GM21447 (cell line): Measurements from ENCODE around the gene SFMBT1.
"Not testable (repeated sequence)": the region's sequence is repeated elsewhere in the genome, so short reads cannot be mapped to it uniquely, and the experiment has no call there.

Source experiments
- ATAC-seq: cut with Tn5 transposase; IDR thresholded peaks from one replicate; pipeline ENCODE4 v1.9.1; 2021; ENCODE audit not compliant: unreplicated experiment

SFMBT1 gene

DNA sequence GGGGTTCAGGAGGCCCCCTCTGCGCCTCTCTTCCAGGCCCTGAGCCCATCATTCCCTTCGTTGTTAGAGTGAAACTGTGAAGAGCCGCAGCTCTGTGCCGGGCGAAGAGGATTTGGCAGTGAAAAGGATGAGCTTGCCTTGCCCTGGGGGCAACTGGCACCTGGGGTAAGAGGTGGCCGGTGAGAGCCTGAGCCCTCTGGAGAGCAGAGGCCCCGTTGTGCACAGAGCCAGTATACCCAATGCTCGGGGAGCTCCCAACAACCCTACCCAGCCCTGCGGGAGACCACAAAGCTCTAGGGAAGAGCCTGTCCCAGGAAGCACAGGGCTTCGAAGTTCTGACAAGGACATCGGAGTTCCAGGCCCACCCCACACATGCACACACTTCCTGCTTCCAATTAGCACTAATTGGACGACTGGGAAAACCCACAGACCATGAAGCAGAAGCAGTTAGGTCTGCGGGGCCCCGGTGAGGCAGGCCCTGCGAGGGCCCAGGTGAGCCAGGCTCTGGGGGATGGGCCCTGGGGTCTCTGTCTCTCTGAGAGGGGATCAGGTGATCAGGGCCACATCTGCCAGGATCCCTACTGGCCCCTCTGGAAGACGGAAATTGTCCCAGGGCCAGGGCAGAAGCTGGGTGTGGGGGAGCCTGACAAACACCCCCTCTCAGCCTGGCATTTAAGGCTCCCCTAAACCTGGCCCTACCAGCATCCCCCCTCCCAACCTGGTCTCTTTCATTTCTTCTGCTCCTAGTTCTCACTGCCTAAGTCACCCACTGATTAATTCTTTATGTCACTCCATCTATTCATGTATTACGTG lies 27.9 kb upstream of the SFMBT1 start:
- ATAC-seq = no peak

DNA sequence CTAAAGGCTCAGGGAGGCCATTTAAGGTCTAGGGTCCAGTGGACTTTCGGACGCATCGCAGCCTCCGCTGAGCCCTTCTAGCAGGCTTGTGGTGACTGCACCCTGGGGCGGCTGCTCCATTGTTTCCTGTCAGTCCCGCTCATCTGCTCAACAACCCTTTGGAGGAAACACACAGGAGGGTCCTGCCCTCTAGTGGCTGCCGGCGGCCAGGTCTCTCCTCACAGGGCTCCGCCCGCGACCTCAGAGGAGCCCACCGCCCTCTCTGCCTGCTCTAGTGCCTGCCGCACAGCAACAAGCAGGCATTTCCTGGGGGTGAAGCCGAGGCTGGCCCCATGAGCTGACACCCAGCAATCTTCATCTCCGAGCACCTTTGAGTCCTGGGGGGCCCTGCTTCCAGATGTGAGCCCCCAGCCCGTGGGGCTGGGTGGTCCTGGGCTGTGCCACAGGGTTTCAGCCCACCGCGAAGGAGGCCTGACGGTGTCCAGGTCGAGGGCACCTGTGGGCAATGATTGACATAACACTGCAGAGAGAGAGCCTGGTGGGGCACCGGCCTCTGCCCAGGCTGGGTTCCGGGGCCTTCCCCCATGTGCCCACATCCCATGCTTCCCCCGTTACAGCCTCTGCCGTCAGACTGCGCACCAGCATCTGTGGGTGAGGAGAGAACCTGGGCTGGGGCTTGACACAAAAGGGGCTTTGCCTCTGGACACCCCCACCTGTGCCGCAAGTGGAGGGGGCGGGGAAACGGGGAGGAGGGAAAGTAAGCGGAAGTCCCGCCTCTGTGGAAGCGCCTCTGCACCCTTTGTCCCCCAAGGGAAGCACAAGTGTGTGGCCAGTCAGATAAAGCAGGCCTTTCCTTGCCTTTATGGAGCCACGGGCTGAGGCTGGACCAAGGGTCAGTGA lies 27.0 kb upstream of the SFMBT1 start:
- peak; percentile 85 for ATAC-seq

DNA sequence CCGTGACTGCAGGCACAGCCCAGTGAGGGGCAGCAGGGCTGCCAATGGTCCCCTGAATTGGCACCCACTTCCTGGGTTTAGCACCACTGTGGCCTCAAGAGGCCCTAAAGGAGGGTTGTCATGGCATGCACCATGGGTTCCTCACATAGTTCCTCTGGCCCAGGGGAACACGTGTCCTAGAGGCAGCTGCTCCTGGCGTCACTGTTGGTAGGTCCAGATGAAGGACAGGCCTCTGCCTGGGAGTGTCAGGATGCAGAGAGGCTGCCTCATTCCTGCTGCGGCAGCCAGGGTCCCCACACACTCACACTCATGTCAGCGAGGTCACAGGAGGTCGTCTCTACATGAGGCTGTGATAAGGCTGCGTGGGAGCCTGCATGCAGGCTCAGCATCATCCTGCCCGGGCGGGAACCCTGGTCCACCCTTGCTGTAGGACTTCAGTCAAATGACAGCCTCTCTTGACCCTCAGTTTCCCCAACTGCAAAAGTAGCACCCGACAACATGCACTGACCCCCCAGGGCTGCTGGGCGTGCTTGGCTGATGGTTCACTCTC lies 26.1 kb upstream of the SFMBT1 start:
- no peak for ATAC-seq

DNA sequence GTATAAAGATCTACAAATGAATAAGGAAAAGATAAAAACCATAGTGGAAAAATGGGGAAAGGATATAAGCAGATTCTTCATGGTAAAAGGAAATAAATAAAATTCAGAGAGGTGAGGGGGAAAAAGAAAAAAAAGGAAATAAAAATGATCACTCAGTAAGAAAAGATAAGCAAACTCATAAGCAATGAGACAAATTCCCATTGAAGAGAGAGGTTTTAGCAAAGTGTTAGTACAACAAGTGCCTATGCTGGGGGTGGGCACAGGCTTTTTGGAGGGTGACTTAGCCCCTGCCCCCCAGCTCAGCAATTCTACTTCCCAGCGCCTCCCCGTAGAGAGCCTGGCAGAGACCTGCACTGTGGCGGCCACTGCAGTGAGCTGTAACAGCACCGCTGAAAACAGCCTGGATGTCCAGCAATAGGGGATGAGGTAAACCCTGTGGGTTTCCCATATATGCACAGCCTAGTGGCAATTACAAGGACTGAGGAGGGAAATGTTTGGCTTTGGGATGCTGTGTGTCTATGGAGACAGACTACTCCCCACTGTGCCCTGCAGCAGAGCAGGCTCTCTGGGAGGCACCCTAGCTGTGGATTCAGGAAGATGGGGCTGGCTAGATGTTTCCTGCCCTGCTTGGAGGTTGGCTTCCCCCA lies 23.7 kb upstream of the SFMBT1 start:
- no peak for ATAC-seq

DNA sequence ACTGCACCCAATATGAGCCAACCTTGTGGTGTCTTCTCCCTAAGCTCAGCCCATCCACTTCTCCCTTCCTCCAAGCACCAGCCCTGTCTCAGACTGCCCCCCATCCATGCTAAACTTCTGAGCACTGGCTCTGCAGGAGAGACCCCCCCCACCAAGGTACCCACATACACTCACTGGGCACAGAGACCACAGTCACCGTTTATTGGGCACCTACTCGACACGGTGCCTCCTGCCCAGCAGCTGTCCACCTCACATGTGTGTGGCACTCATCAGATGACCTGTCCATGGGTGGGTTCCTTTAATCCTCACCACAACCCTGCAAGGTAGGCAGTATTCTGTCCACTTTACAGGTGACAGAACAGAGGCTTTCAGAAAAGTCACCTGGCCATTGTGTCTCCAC lies 22.3 kb upstream of the SFMBT1 start:
- ATAC-seq = no peak

DNA sequence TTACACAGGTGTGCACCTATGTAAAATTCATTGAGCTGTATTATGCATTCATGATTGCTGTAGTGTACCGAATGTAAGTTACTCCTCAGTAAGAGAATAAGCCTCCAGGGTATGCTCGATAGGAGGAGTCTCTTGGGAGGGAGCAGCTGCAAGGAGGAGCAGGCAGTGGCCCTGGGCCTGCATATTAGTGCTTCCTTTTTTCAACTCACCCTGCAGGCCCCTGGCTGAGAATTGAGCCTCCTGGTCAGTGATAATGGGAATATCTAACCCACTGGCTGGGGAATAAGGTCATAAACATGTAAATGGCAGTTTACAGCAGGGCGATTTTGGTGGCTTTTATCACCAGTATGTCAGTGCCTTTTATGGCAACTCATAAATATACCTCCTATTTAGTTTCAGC lies 21.7 kb upstream of the SFMBT1 start:
- no peak for ATAC-seq

DNA sequence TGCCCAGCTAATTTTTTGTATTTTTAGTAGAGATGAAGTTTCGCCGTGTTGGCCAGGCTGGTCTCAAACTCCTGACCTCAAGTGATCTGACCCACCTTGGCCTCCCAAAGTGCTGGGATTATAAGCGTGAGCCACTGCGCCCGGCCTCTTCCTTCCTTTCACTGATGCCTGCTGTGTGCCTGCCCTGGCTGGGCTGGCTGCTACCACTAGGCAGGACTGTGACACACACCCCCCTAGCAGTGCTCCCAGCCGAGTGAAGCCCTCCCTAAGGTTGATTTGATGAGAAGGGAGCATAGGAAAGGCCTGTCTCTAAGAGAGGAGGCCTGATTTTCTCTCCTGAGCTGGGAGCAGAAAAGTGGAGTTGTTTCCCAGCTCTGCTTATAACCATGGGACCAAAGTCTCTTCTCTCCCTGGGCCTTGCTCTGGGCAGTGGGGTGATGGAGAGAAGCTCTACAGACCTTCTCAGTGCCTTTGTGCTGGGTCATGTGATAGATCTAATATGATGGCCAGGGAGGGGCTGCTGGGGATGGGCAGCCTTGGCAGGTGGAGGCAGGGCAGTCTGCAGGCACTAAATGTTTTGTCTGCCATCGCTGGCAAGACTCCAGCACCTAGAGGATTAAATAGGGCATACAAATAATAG lies 20.1 kb upstream of the SFMBT1 start:
- no peak for ATAC-seq

DNA sequence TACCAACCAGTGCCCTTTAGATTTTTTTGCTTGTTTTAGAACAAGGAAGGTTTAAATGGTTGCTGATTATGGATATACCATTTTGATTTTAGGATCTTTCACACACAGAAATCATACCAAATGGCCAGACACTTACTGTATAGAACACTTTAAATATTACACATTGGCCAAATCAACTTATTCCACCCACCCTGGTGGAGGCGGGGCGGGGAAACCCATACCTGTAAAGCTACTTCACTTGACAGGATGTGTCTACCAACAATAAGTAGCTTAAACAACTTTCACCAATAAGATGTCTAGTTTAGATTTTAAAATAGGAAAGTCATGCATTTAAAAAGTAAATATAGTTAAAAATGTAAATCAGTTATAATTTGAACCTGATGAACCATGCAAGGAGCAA lies 17.0 kb upstream of the SFMBT1 start:
- no peak for ATAC-seq

DNA sequence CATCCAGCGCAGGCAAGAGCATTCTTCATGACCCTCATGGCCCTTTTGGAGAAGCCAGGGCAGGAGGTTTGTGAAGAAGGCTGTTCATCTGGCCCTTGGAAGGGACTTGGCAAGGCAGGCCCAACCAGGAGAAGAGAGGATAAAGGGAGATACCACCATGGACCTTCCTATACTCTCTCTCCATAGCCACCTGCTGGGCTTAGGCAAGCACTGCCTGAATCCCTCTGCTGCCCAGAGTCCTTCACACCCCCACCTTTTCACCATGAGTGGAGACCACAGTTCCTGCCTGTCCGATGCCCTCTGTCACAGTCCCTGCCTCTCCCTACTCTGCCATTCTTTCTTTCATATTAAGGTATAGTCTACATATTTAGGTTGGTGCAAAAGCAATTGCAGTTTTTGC lies 10.6 kb upstream of the SFMBT1 start:
- ATAC-seq = no peak

DNA sequence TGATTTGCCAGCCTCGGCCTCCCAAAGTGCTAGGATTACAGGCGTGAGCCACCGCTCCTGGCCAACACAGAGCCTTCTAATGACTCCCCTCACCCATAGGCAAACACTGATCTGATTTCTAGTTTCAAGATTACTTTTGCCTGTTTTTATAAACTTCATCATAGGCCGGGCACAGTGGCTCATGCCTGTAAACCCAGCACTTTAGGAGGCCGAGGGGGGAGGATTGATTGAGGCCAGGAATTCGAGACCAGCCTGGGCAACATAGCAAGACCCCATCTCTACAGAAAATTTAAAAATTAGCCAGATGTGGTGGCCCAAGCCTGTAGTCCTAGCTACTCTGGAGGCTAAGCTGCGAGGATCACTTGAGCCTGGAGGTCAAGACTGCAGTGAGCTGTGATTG lies 8.4 kb upstream of the SFMBT1 start:
- not testable (repeated sequence) for ATAC-seq

DNA sequence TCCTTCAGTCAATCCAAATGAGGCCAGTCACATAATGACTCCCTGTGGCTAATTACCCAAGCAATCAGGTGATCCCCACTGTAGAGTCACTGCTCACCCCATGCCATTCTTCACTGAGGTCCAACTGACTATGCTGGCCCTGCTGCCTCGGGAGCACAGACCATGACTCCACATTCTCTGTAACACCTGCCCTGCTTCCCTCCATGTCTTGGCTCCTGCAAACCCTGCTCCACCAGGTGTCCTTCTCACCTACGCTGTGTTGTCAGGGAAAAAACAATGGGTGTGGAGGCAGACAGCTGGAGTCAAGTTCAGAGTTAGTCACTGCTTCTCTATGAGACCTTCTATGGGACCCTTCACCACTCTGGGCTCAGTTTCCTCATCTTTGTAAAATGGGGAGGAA lies 6.1 kb upstream of the SFMBT1 start:
- no peak for ATAC-seq

DNA sequence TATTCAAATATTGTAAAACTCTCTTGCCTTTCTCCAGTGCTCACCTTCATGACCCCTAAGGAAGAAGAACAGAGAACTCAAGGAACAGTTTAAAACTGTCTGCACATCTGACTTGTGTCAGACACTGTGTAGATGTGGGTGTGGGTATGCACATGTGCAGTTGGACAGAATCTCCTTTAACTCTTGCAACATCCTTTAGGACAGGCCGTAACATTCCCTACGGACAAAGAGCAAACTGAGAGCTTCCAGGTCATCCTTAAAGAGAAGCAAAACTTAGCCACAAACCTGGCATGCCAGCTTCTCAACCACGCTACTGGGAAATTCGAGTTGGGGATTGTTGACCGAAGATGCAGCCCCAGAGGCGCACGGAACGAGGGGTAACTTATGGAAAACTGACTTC lies 4.1 kb upstream of the SFMBT1 start:
- ATAC-seq = no peak

DNA sequence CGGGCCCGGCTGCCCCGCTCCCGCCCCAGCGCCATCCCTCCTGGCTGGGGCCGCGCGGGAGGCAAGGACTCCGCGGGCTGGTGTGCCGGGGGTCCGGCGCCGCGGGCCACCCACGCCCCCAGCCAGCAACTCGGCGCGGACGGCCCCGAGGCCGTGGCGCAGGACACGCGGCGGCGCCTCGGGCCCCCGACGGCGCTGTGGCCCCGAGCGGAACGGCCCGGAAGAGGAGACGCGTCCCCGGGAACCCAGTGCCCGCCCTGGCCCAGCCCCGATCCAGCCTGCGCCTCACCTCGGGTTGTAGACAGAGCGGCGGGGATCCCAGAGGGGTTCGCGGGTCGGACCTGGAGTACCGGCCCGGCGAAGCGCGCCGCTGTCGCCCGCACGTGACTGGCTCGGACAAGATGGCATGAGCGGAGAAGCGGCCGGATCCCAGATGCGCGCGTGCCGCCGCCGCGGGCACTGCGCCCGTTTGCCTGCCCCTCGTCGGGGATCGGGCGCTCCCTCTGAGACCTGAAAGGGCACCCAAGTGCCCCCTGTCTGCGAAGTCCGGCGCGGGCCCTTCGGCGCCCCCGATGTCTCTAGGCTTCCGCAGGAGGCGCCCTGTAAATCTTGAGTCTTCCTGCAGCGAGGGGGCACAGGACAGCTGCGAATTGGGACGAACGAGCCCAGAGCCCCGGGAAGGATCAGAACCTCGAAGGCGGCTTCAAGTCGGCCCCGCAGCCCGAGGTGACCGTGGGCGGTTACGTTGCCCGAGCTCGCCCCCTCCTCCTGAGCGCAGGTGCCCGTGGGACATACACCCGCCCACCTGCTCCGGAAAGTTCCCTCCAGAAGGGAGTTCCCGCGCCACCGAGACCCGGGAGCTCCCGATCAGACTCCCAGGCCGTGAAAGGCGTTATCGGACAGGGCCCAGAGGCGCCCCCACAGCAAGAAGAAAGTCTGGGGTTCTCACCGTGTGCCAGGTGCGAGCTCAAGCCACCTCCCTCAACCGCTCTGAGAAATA lies 598 bp upstream of the SFMBT1 start:
- peak; percentile 57 for ATAC-seq

DNA sequence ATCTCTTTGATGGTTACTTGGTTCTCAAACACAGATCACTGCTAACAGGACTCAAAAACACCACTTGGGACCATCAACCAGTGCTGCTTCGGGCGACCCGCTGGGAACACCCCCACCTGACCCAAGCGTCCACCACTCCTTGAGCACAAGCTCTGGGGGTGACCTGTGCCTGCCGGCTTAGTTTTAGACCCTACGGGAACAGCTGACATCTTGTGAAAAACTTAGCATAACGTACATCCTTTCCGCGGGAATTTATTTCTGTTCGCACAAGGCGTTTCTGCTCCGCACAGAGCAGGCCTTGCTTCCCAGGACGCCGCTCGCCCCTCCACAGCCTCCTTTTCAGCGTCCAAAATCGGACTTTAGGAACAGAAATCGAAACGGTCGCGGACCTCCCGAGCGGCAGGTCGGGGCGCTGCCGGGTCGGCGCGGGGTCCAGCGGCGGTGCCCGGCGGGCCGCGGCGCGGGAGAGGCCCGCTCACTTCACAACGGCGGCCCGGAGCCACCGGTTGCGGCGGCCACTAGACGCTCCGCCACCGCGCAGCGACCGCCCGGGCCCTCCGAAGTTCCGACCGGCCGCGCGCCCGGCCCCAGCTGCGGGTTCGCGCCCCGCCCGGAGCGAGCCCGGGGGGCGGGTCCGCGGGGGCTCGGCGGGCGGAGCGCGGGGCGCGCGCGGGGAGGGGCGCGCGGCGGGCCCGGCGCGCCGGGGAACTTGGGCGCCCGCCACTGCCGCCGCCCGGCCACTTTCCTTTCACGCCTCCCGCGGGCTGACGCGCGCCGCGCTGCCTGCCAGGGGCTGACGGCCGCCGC lies 959 bp downstream of the SFMBT1 start:
- ATAC-seq = peak; percentile 20

DNA sequence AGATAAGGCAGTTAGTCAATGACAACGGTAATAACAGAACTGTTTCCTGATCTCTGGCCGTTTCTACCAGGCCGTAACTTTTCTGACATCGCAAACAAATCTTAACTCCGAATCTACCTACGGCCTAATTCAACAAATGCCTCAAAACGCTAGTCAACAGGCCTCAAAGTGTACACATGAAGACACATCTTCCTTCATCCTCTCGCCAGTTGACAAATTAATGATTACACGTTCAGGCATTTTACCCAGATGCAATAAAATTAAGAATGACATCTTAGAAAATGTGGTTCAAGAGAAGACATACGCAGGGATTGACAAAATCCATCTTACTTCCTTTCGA lies 1.5 kb downstream of the SFMBT1 start:
- ATAC-seq = no peak

DNA sequence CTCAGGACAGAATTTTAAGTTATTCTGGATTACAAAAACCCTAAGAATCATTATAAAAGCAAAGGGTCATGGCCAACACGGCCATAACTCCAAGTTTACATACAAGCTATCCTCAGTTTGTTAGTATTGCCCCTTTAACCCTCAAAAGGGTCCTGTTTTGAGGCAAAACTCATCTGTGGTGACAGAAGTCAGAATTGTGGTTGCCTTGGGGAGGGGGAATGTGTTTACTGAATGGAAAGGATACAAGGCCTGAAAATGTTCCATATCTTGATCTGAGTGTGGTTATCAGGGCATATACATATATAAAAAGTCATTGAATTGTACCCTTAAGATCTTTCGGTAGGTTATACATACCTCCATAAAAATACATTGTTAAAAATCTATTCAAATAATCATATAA lies 2.1 kb downstream of the SFMBT1 start:
- no peak for ATAC-seq

DNA sequence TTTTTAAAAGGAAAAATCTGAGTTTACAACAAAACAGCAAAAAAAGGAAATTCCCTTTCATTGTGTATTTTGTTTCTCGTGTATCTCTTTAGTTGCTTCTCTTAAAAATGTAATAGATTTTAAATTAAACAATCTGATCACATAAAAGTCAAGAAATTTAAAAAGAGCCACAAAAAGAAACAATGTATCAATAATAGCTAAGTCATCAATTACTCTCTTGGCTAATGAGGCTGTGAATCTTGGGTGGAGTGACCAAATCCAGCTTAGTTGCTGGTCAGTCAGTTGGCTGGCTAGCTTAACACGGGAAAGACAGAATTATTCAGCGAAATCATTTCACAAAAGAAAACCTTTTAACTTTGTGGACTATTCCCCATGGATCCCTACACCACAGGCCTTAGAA lies 3.2 kb downstream of the SFMBT1 start:
- no peak for ATAC-seq

DNA sequence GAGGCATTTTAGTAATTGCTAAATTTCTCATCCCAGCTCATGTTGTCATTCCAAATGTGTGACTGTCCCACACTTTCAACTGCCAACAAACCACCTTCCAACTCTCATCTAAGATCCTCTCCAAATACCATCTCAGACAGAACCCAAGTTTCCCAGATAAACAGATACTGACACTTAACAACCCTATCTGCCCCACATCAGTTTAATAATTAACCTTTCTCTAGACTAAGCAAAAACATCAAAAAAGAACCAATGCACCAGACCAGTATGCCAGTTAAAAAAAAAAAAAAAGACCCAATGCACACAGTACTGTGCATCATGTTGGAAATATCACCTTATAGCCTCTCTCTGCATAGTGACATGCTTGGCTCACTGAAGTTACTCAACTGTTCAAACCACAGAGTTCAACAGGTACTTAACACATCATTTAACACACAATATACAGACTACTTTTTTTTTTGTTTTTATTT lies 5.5 kb downstream of the SFMBT1 start:
- ATAC-seq = no peak

DNA sequence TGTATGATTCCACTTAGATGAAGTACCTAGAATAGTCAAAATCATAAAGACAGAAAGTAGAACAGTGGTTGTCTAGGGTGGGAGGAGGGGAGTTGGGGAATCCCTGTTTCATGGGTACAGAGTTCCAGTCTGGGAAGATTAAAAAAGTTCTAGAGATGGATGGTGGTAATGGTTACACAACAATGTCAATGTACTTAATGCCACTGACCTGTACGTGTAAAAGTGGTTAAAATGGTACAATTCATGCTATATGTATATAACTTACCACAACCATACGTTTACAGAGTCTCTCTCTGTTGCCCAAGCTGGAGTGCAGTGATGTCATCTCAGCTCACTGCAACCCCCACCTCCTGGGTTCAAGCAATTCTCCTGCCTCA lies 6.5 kb downstream of the SFMBT1 start:
- no peak for ATAC-seq
